Measurements from ENCODE around the gene SULT2A1. TPM values are rescaled to one million over a fixed set of nuclear protein-coding genes. Genes with fewer than 3 reads are reported as not detected.

SULT2A1 gene
- polyA plus RNA-seq, 1 donor from 2014 or later = not detected

DNA sequence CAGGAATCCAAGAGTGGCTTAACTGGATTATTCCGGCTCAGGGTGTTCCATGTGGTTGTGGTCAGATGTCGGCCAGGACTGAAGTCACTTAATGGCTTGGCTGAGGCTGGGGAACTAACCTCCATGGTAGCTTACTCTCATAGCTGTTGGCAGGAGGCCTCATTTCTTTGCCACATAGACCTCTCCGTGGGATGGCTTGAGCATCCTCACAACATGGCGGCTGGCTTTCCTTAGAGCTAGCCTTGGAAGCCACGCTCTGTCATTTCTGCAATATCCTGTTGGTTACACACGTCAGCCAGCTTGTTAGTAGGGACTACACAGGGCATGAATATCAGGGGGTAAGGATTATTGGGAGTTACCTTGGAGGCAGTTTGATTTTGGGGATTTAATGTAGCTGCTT, 59.3 kb downstream of the SULT2A1 start:
- Histone ChIP-seq H3K4me3 (ENCODE audit: low read length) (no peak overlapping the region), H3F3A (ENCODE audit: insufficient read depth, low read length, poor library complexity, severe bottlenecking) (no peaks in the 10 kb centered on the region), H3K36me3 (ENCODE audit: insufficient read depth, low read length) (no peaks in the 10 kb centered on the region), H3K79me2 (replicated peaks; ENCODE audit: insufficient read depth, low read length) (no peaks in the 10 kb centered on the region), H3K27me3 (ENCODE audit: insufficient read depth, low read depth, low read length) (no peaks in the 10 kb centered on the region), H2AFZ (ENCODE audit: low read depth, low read length) (no peak overlapping the region), H3K9ac (ENCODE audit: low read length) (no peak overlapping the region), H3K9me2 (ENCODE audit: insufficient read depth, low read length) (no peaks in the 10 kb centered on the region), H3K4me2 (ENCODE audit: low read length) (no peak overlapping the region), H3K27ac (ENCODE audit: low read length) (no peak overlapping the region), H4K20me1 (ENCODE audit: insufficient read depth) (no peaks in the 10 kb centered on the region), H3K9me3 (ENCODE audit: low read length) (no peaks in the 10 kb centered on the region)
- no peak for TF ChIP-seq POLR2AphosphoS5 (IDR thresholded peaks at IDR 0.05)
- no peak for TF ChIP-seq TAF1 (IDR thresholded peaks at IDR 0.05; ENCODE audit: low read depth)
- no peak for TF ChIP-seq EP300 (conservative IDR thresholded peaks at IDR 0.05; ENCODE audit: poor library complexity, severe bottlenecking)
- TF ChIP-seq, protein P1, sequence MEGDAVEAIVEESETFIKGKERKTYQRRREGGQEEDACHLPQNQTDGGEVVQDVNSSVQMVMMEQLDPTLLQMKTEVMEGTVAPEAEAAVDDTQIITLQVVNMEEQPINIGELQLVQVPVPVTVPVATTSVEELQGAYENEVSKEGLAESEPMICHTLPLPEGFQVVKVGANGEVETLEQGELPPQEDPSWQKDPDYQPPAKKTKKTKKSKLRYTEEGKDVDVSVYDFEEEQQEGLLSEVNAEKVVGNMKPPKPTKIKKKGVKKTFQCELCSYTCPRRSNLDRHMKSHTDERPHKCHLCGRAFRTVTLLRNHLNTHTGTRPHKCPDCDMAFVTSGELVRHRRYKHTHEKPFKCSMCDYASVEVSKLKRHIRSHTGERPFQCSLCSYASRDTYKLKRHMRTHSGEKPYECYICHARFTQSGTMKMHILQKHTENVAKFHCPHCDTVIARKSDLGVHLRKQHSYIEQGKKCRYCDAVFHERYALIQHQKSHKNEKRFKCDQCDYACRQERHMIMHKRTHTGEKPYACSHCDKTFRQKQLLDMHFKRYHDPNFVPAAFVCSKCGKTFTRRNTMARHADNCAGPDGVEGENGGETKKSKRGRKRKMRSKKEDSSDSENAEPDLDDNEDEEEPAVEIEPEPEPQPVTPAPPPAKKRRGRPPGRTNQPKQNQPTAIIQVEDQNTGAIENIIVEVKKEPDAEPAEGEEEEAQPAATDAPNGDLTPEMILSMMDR (IDR thresholded peaks at IDR 0.05; ENCODE audit: poor library complexity, severe bottlenecking) = no peak
- TF ChIP-seq SMC3 (conservative IDR thresholded peaks at IDR 0.05; ENCODE audit: poor library complexity) = no peak
- TF ChIP-seq MXI1 (conservative IDR thresholded peaks at IDR 0.05; ENCODE audit: poor library complexity, severe bottlenecking) = no peak
- TF ChIP-seq RAD21 (conservative IDR thresholded peaks at IDR 0.05) = no peak
- TF ChIP-seq, protein P2, sequence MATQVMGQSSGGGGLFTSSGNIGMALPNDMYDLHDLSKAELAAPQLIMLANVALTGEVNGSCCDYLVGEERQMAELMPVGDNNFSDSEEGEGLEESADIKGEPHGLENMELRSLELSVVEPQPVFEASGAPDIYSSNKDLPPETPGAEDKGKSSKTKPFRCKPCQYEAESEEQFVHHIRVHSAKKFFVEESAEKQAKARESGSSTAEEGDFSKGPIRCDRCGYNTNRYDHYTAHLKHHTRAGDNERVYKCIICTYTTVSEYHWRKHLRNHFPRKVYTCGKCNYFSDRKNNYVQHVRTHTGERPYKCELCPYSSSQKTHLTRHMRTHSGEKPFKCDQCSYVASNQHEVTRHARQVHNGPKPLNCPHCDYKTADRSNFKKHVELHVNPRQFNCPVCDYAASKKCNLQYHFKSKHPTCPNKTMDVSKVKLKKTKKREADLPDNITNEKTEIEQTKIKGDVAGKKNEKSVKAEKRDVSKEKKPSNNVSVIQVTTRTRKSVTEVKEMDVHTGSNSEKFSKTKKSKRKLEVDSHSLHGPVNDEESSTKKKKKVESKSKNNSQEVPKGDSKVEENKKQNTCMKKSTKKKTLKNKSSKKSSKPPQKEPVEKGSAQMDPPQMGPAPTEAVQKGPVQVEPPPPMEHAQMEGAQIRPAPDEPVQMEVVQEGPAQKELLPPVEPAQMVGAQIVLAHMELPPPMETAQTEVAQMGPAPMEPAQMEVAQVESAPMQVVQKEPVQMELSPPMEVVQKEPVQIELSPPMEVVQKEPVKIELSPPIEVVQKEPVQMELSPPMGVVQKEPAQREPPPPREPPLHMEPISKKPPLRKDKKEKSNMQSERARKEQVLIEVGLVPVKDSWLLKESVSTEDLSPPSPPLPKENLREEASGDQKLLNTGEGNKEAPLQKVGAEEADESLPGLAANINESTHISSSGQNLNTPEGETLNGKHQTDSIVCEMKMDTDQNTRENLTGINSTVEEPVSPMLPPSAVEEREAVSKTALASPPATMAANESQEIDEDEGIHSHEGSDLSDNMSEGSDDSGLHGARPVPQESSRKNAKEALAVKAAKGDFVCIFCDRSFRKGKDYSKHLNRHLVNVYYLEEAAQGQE (IDR thresholded peaks at IDR 0.05; ENCODE audit: borderline replicate concordance) = no peak

DNA sequence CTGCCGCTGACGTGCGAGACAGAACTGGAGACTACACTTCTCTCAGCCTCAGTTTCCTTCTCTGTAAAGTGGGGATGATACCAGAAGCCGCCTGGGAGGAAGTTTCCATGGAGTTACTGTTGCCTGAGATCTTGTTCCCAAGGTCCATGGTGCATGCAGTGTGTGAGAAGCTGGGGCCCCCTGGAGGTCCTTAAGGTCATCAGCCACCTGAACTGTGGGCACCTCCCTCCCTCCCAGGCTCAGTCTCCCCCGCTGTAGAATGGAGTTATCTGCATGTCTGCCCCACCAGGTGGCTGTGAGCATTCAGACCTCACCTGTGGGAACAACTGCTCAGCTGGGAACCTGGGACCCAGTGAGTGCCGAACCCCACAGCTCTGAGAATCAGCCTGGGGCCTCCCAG, 61.7 kb downstream of the SULT2A1 start:
- no peak overlapping the region for H3K4me3 ChIP-seq (ENCODE audit: low read length)
- H3K27ac ChIP-seq (ENCODE audit: low read length) = no peak overlapping the region
- no peaks in the 10 kb centered on the region for H3K27me3 ChIP-seq (ENCODE audit: insufficient read depth, low read depth, low read length)
- no peak overlapping the region for H2AFZ ChIP-seq (ENCODE audit: low read depth, low read length)
- TF ChIP-seq, protein P2 (IDR thresholded peaks at IDR 0.05; ENCODE audit: borderline replicate concordance) = no peak
- TF ChIP-seq POLR2AphosphoS5 (IDR thresholded peaks at IDR 0.05) (no peak), EZH2 (IDR thresholded peaks at IDR 0.05; ENCODE audit: borderline replicate concordance, insufficient read depth, low read length, poor library complexity, severe bottlenecking) (no peak), MXI1 (conservative IDR thresholded peaks at IDR 0.05; ENCODE audit: poor library complexity, severe bottlenecking) (no peak), RAD21 (conservative IDR thresholded peaks at IDR 0.05) (no peak), EP300 (conservative IDR thresholded peaks at IDR 0.05; ENCODE audit: poor library complexity, severe bottlenecking) (no peak), SMC3 (conservative IDR thresholded peaks at IDR 0.05; ENCODE audit: poor library complexity) (no peak), TAF1 (IDR thresholded peaks at IDR 0.05; ENCODE audit: low read depth) (no peak)
- TF ChIP-seq, protein P1 (IDR thresholded peaks at IDR 0.05; ENCODE audit: poor library complexity, severe bottlenecking) = no peak
- no peaks in the 10 kb centered on the region for H3K79me2 ChIP-seq (replicated peaks; ENCODE audit: insufficient read depth, low read length)
- H3F3A ChIP-seq (ENCODE audit: insufficient read depth, low read length, poor library complexity, severe bottlenecking) = no peaks in the 10 kb centered on the region
- no peak overlapping the region for H3K4me2 ChIP-seq (ENCODE audit: low read length)
- H3K9ac ChIP-seq (ENCODE audit: low read length) = no peak overlapping the region
- no peaks in the 10 kb centered on the region for H3K9me3 ChIP-seq (ENCODE audit: low read length)
- H3K9me2 ChIP-seq (ENCODE audit: insufficient read depth, low read length) = no peaks in the 10 kb centered on the region
- H4K20me1 ChIP-seq (ENCODE audit: insufficient read depth) = no peaks in the 10 kb centered on the region
- no peaks in the 10 kb centered on the region for H3K36me3 ChIP-seq (ENCODE audit: insufficient read depth, low read length)
